Activated T-helper 1 cell treated with anti-CD3 and anti-CD28 coated beads, Interleukin-12 subunit alpha, Interleukin-12 subunit beta, Interleukin-2, Interleukin-4 antibody, amounts not matched to agents 30 ng/mL and 10 ng/mL and 1 ng/mL, durations not matched to agents 14 hours and 24 hours and 36 hours (primary cell): Measurements from ENCODE around the gene DNAJB7. TPM values are rescaled to one million over a fixed set of nuclear protein-coding genes. Genes with fewer than 3 reads are reported as not detected.
"Not testable (repeated sequence)": the region's sequence is repeated elsewhere in the genome, so short reads cannot be mapped to it uniquely, and the experiment has no call there.

Source experiments
- DNase-seq: peaks from one replicate; pipeline ENCODE4 v3.0.0; 2021; ENCODE audit warnings: low spot score
- H3K27ac Mint-ChIP-seq: one replicate; pipeline ENCODE4 v1.8.0; 2021; ENCODE audit warnings: mild to moderate bottlenecking, mixed read lengths
- H3K27me3 Mint-ChIP-seq: one replicate; pipeline ENCODE4 v1.8.0; 2022; ENCODE audit warnings: mild to moderate bottlenecking, moderate library complexity, mixed read lengths; ENCODE audit not compliant: insufficient read depth
- H3K36me3 Mint-ChIP-seq: one replicate; pipeline ENCODE4 v1.8.0; 2021; ENCODE audit warnings: low read depth, mixed read lengths
- H3K4me1 Mint-ChIP-seq: one replicate; pipeline ENCODE4 v1.8.0; 2021; ENCODE audit warnings: low read depth, mixed read lengths
- H3K4me3 Mint-ChIP-seq: one replicate; pipeline ENCODE4 v1.8.0; 2021; ENCODE audit warnings: mild to moderate bottlenecking, moderate library complexity, mixed read lengths
- H3K9me3 Mint-ChIP-seq: one replicate; pipeline ENCODE4 v1.8.0; 2021; ENCODE audit warnings: mixed read lengths
- intact Hi-C: fragments of 100-400 bp; cut with micrococcal nuclease; formaldehyde crosslinking; loops from one replicate; pipeline ENCODE4 v1.15.1; 2024
- total RNA-seq: library from RNA; stranded (reverse); gene quantifications from 2 replicates; pipeline ENCODE4 v1.2.3, GENCODE V29; 2022

The DNAJB7 gene
- total RNA-seq, 1 donor from 2014 or later: not detected

- DNase-seq: no peak
- no peaks in the 10 kb centered on the region for H3K4me1 Mint-ChIP-seq
- H3K27me3 Mint-ChIP-seq: no peaks in the 10 kb centered on the region
- intact Hi-C loops: no loop called here
- H3K4me3 Mint-ChIP-seq: no peak overlapping the region
- no peak overlapping the region for H3K27ac Mint-ChIP-seq
- no peaks in the 10 kb centered on the region for H3K9me3 Mint-ChIP-seq
- peaks cover 25% of the 10 kb centered on the region for H3K36me3 Mint-ChIP-seq
These were observed 34.8 kb downstream of the DNAJB7 start for GRCh38 chr22:40826984-40827741.

DNA sequence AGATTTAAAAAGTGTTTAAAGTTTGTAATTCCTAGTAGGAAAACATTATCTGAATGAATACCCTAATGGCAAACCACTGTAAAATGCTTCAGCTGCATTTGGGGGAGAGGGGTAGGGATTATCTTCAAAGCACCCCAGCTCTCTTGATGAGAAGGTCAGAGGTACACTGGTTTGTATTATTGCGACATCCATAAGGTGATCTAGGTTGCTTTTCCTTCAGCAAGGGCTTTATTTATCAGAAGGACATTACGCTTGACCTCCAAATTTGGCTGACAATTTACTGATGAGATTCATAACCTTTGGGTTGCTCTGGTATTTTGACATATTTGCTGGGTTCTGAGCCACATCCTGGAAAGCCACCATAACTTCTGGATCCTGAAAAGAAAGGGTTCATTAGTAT, 35.6 kb downstream of the DNAJB7 start:
- H3K36me3 Mint-ChIP-seq: peaks cover 24% of the 10 kb centered on the region
- H3K4me3 Mint-ChIP-seq, H3K4me1 Mint-ChIP-seq, DNase-seq, H3K9me3 Mint-ChIP-seq, intact Hi-C loops, H3K27me3 Mint-ChIP-seq, H3K27ac Mint-ChIP-seq: not testable (repeated sequence)

DNA sequence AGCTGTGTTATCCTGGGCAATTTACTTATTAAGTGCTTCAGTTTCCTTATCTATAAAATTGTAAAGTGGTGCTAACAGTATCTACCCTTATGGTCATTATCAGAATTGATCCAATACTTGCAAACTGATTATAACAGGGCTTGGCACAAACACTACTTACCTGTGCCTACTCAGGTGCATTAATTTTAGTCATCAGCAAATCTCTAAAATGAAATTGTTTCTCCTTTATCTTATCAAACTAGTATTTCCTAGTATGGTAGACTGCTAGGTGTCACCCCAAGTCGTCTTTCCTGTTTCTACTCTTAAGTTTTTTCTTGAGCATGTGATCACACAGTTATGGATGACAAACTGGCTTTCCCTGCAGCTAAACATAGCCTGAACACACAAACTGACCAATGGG, 38.5 kb downstream of the DNAJB7 start:
- H3K4me1 Mint-ChIP-seq: peaks cover 14% of the 10 kb centered on the region
- intact Hi-C loops: no loop called here
- no peak overlapping the region for H3K27ac Mint-ChIP-seq
- H3K4me3 Mint-ChIP-seq: no peak overlapping the region
- no peaks in the 10 kb centered on the region for H3K27me3 Mint-ChIP-seq
- DNase-seq: no peak
- peaks cover 15% of the 10 kb centered on the region for H3K36me3 Mint-ChIP-seq
- no peaks in the 10 kb centered on the region for H3K9me3 Mint-ChIP-seq

DNA sequence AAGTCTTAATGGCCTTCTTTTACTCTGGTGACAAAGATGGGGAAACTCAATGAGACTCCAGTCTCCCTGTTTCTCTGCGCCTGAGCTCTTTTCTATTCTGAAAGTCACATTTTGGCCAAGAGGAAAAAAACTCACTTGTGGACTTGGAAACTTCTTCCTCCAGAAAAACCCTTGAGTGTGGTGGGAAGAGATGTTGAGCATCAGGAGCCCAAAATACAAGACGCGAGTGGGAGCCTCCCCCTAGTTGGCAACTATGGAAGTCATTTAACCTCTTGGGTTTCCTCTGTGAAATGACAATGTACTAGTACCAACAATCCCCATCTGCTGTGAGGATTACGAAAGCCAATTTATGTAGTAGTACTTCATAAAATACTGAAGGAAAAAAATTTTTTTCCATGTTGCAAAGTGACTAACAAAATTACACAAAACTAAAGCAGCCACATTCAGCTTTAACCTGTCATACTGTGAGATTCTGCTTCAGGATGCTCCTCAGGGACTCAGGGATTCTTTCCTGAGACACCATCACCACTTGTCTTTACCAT, 42.2 kb downstream of the DNAJB7 start:
- no peaks in the 10 kb centered on the region for H3K27me3 Mint-ChIP-seq
- DNase-seq: no peak
- intact Hi-C loops: loop anchor here (1.0 to 5.0 kb wide), 9 partner anchors 37 to 643 kb away; partner anchors contain the start of genes MRTFA, RANGAP1, RBX1 and ST13
- H3K4me3 Mint-ChIP-seq: peak overlapping the region; percentile 87
- H3K27ac Mint-ChIP-seq: peak overlapping the region; percentile 72
- H3K36me3 Mint-ChIP-seq: peaks cover 17% of the 10 kb centered on the region
- H3K9me3 Mint-ChIP-seq: no peaks in the 10 kb centered on the region
- peaks cover 33% of the 10 kb centered on the region for H3K4me1 Mint-ChIP-seq

GRCh38 chr22:40818747-40819598, 42.9 kb downstream of the DNAJB7 start, which contains the start of gene SLC25A17:
TSS of gene SLC25A17 (minus strand) at chr22:40819346. CDS start at chr22:40819248, 98 bp downstream.
- peak within 1 kb of the TSS; percentile 93 for H3K27ac Mint-ChIP-seq
- intact Hi-C loops: loop anchor here (1.0 to 5.0 kb wide), 11 partner anchors 37 to 642 kb away; partner anchors contain the start of genes MRTFA, RANGAP1, RBX1 and ST13

DNA sequence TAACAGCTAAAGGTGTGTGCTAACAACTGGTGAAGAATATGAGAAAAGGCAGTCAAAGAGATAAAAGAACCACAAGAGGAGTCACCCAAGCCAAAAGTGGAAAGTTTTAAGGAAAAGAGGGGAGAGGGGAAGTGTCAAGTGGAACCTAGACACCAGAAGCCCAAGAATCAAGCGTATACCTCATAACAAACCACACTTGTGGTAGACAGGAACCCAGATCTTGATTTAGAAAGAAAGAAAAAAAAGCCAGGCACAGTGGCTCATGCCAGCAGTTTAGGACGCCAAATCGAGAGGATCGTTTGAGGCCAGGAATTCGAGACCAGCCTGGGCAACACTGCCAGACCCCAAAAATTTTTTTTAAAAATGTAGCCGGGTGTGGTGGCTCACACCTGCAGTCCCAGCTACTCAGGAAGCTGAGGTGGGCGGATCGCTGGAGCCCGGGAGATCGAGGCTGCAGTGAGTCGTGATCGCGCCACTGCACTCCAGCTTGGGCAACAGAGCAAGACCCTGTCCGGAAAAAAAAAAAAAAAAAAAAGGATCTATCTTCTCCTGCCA, 43.6 kb downstream of the DNAJB7 start:
- DNase-seq: peak; percentile 4
- Mint-ChIP-seq H3K27ac (peak overlapping the region; percentile 93), H3K36me3 (peaks cover 22% of the 10 kb centered on the region), H3K9me3 (no peaks in the 10 kb centered on the region), H3K4me3 (peak overlapping the region; percentile 87), H3K4me1 (peaks cover 33% of the 10 kb centered on the region), H3K27me3 (no peaks in the 10 kb centered on the region)
- intact Hi-C loops: loop anchor here (1.0 to 5.0 kb wide), 7 partner anchors 107 to 641 kb away; partner anchors contain the start of genes MRTFA, RBX1 and TNRC6B

More at GRCh38 chr22:40818747-40819598, 42.9 kb downstream of the DNAJB7 start, which contains the start of gene SLC25A17:
- Mint-ChIP-seq H3K9me3 (no peaks in the 10 kb centered on the region), H3K4me1 (peaks cover 33% of the 10 kb centered on the region), H3K27me3 (no peaks in the 10 kb centered on the region), H3K36me3 (peaks cover 20% of the 10 kb centered on the region), H3K4me3 (peak within 1 kb of the TSS; percentile 87)
- peak; percentile 82 for DNase-seq

DNA sequence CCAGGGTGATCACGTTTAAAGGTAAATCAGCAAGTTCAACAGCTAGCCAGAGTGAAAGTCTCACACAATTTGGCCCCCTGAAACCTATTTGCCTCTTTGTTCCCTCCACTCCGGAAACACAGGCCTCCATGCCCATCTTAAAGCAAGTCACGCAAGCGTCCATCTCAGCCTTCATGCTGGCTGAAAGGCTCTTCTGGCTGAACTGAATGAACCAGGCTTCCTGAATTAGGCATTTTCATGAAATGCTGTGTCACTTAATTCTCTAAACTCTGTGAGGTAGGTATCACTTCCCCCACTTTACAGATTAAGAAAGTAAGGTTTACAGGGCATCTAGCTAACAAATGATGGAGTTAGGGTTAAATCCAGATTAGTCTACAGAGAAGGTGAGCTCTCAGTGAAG, 44.2 kb downstream of the DNAJB7 start:
- H3K4me1 Mint-ChIP-seq: peaks cover 33% of the 10 kb centered on the region
- H3K4me3 Mint-ChIP-seq: peak overlapping the region; percentile 87
- intact Hi-C loops: loop anchor here (1.0 to 5.0 kb wide), 7 partner anchors 106 to 641 kb away; partner anchors contain the start of genes MRTFA, RBX1 and TNRC6B
- no peaks in the 10 kb centered on the region for H3K9me3 Mint-ChIP-seq
- no peak for DNase-seq
- peak overlapping the region; percentile 93 for H3K27ac Mint-ChIP-seq
- H3K27me3 Mint-ChIP-seq: no peaks in the 10 kb centered on the region
- peaks cover 22% of the 10 kb centered on the region for H3K36me3 Mint-ChIP-seq

- Mint-ChIP-seq H3K27me3 (no peaks in the 10 kb centered on the region), H3K4me1 (peaks cover 25% of the 10 kb centered on the region), H3K9me3 (no peaks in the 10 kb centered on the region), H3K4me3 (no peak overlapping the region), H3K27ac (no peak overlapping the region), H3K36me3 (peaks cover 26% of the 10 kb centered on the region)
- DNase-seq: no peak
- intact Hi-C loops: no loop called here
These were observed 48.0 kb downstream of the DNAJB7 start for GRCh38 chr22:40813912-40814315.

Other genes starting within 250 kb of the DNAJB7 start
- 47.4 and 47.8 TPM in 2 replicates for gene MRTFA, start 225.4 kb downstream of the DNAJB7 start, total RNA-seq
- gene MCHR1, start 182.6 kb downstream of the DNAJB7 start, total RNA-seq: not detected in 2 replicates
- 29.4 and 34.0 TPM in 2 replicates for gene SLC25A17, start 42.8 kb downstream of the DNAJB7 start, total RNA-seq
- gene ST13, start 5.5 kb downstream of the DNAJB7 start, total RNA-seq: 190 and 192 TPM in 2 replicates
- gene XPNPEP3, start 5.0 kb downstream of the DNAJB7 start, total RNA-seq: 14.7 and 15.3 TPM in 2 replicates
- gene RBX1, start 89.3 kb upstream of the DNAJB7 start, total RNA-seq: 90.9 and 94.4 TPM in 2 replicates
- gene EP300, start 230.5 kb upstream of the DNAJB7 start, total RNA-seq: 69.2 and 85.8 TPM in 2 replicates